Measurements from ENCODE around the gene NEGR1.

The NEGR1 gene

DNA sequence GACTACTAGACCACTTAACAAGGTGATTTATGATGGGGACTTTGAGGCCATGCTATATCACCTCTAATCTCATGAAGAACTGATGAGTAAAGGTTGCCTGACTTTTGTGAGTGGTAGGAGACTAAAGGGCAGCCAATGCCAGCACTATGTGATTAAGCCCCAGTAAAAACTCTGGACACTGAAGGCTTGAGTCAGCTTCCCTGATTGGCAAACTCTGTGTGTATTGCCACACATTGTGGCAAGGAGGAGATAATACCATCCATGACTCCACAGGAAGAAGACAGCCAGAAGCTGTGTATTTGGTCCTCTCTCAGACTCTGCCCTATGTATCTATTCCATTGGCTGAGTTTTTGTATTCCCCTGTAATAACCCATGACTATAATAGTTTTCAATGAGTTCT is 788.2 kb downstream of the NEGR1 start:
- DNase-seq (ENCODE audit: low read depth in 2 of 2, low spot score in 1 of 2), result no peak

GRCh38 chr1:71492298-71493041 is 789.9 kb downstream of the NEGR1 start:
- DNase-seq (ENCODE audit: low read depth in 2 of 2, low spot score in 1 of 2), result no peak

DNA sequence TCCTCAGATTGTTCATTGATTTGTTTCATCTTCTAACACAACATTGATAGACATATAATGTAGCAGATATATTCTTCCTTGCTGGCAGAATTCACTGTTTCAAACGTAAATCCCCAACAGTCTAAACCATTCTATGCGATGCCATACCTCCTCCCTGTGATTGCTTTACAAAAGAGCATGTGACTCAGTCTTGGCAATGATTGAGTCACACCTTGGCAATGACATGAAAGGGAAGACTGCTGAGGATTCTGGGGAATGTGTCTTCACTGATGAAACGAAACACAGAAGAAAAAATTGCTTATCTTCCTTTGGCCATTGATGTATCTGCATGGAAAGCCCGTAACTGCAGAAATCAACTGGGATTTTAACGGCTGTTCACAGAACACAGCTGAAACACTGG is 791.9 kb downstream of the NEGR1 start:
- DNase-seq (ENCODE audit: low read depth in 2 of 2, low spot score in 1 of 2), result no peak

DNA sequence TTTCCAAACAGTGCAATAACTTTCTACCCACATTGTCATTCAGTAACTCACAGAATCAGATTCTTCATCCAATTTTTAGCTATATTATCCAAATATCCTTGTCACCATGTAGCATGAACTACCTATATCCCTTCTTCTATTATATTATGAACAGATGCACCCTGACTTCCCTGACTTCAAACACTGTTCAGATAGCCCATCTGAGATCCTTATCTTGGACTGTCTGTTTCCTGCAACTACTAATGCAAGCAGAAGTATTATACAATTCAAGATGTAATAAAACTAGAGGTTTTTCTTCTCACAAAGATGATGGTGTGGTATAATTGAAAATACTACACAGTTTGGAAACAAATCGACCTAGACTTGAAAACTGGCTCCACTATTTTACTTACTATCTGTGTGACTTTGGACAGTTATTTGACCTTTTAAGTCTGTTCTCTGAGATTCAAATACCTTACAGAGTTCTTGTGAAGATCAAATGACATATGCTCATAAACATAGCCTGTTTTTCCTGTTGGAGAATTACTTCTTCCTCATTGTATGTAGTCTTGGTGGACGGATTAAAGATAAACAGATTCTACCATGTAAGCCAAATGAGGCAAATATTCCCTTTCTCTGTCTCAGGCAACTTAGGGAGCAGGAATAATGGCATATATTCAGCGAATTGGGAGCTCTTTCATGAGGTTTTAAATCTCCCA is 793.6 kb downstream of the NEGR1 start:
- no peak for DNase-seq (ENCODE audit: low read depth in 2 of 2, low spot score in 1 of 2)

GRCh38 chr1:71473331-71473730 is 809.0 kb downstream of the NEGR1 start:
- no peak for DNase-seq (ENCODE audit: low read depth in 2 of 2, low spot score in 1 of 2)

- DNase-seq (ENCODE audit: low read depth in 2 of 2, low spot score in 1 of 2), result no peak
Measured at GRCh38 chr1:71465093-71465492, 817.2 kb downstream of the NEGR1 start.

- no peak for DNase-seq (ENCODE audit: low read depth in 2 of 2, low spot score in 1 of 2)
Measured at GRCh38 chr1:71464016-71464415, 818.3 kb downstream of the NEGR1 start.

- no peak for DNase-seq (ENCODE audit: low read depth in 2 of 2, low spot score in 1 of 2)
Measured at GRCh38 chr1:71463144-71463543, 819.2 kb downstream of the NEGR1 start.

DNA sequence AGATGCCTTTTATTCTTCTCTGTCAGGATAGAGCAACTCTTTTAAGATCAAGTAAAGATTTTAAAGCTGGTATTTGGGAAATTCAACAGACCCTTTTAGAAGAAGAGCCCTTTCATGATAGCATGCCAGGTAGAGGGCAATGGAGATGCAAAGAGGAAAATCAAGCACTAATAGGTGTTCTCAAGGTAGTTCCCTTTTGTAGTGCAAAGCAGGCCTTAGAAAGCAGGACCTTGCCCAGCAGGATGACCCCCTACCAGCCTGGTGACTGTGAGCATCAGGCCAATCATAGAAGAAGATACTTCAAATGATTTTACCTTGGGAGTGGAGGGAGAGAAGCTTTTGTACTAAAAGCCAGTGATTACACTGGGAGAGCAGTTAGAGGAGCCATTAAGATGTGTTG is 820.1 kb downstream of the NEGR1 start:
- DNase-seq (ENCODE audit: low read depth in 2 of 2, low spot score in 1 of 2), result no peak

DNA sequence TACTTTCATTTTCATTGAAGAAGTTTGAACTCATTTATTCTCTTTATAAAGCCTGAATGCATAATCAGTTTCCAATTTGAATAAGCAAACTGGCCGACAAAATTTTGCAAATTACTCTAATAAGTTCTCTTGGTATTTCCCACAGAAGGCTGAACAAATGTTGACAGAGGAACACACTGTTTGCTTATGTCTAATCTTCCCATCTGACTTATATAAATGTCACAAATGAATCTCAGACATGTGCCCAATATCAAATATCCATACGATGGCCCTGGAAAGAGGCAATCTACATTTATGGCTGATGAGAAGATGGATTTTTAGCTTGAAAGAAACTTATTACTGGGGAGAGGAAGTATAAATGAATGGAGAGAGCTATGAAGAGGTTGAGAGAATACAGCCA is 820.9 kb downstream of the NEGR1 start:
- DNase-seq (ENCODE audit: low read depth in 2 of 2, low spot score in 1 of 2), result no peak

DNA sequence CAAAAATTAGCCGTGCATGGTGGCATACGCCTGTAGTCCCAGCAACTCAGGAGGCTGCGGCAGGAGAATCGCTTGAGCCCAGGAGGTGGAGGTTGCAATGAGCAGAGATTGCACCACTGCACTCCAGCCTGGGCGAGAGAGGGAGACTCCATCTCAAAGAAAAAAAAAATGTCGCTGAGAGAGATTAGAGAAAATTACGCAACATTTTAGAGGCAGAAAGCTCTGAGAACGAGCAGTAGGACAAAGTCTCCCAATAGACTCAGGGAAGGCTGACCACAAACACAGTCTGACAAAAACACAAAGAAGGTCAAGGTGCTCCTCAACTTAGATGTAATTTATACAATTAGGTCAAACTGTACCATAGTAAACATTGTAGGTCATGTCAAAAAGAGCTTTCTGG is 833.9 kb downstream of the NEGR1 start:
- DNase-seq (ENCODE audit: low read depth in 2 of 2, low spot score in 1 of 2), result no peak

- DNase-seq (ENCODE audit: low read depth in 2 of 2, low spot score in 1 of 2), result no peak
Measured at GRCh38 chr1:71438626-71439025, 843.7 kb downstream of the NEGR1 start.

- no peak for DNase-seq (ENCODE audit: low read depth in 2 of 2, low spot score in 1 of 2)
Measured at GRCh38 chr1:71435951-71436350, 846.4 kb downstream of the NEGR1 start.

DNA sequence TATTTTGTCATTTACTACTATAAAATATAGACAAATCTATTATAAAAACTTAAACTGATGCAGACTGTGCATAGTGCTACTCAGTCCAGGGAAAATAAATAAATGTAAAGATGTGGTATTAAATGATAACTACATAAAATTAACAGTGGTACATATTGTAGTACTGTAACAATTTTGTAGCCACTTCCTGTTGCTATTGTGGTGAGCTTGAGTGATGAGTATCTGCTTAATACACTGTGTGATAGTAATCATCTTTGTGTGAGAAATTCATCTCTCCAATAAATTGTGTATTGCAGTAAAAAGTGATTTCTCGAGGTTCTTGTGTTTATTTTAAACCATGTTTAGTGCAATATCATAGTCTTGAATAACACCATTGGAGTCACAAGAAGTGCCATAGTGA is 848.1 kb downstream of the NEGR1 start:
- no peak for DNase-seq (ENCODE audit: low read depth in 2 of 2, low spot score in 1 of 2)

GRCh38 chr1:71428029-71428428 is 854.3 kb downstream of the NEGR1 start:
- DNase-seq (ENCODE audit: low read depth in 2 of 2, low spot score in 1 of 2), result no peak

DNA sequence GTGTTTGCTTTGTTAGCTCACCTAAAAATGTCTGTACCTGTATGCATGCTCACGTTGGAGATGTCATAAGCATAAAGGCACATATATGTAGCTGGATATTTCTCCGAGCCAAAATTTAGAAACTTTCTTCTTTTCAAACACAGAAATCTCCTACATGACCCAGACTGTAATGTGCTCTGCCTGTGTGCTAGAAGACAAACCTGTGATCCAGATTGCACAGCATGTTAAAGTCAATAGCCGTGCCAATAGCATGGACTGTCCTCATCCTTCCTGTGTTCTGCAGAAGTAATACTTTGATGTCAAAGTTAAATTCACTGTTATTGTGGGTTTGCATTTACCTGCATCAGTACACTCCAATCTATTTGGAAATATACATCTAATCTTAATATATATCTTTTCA is 855.3 kb downstream of the NEGR1 start:
- no peak for DNase-seq (ENCODE audit: low read depth in 2 of 2, low spot score in 1 of 2)

GRCh38 chr1:71424536-71424935 is 857.8 kb downstream of the NEGR1 start:
- DNase-seq (ENCODE audit: low read depth in 2 of 2, low spot score in 1 of 2), result no peak

GRCh38 chr1:71422221-71422620 is 860.1 kb downstream of the NEGR1 start:
- DNase-seq (ENCODE audit: low read depth in 2 of 2, low spot score in 1 of 2), result no peak

DNA sequence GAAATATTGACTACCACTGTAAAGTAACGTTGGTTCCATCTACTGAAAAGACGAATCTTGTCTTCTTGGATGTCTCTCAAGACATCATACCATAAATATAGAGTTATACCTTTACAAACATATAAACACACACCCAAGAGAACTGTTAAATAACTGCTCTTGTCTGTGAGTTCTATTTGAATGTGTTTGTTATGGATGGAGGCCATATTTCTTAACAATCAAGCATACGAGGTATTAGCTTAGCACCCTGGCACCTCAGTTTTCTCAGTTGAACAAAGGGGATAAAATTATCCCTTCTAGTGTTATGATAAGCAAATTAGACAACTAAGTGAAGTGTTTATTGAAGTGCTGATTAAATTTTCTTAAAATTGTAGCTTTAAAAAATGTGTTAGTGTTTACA is 864.9 kb downstream of the NEGR1 start:
- no peak for DNase-seq (ENCODE audit: low read depth in 2 of 2, low spot score in 1 of 2)

DNA sequence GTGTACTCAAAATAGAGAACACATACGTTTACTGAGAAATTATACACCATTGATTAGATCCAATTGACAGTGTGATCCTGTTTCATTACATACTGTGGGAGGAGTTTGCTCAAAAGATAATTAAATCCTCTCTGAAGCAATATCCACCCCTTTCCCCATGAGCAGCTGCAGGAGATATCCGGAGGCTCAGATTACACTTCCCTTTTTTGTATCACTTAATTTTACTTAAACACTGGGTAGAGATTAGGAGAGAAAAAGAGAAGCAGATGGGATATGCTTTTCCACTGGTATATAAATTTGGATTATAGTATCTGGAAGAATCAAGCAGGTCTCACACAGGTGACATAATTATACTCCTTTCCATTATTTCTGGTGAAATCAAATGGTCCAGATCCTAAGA is 868.2 kb downstream of the NEGR1 start:
- DNase-seq (ENCODE audit: low read depth in 2 of 2, low spot score in 1 of 2), result no peak

DNA sequence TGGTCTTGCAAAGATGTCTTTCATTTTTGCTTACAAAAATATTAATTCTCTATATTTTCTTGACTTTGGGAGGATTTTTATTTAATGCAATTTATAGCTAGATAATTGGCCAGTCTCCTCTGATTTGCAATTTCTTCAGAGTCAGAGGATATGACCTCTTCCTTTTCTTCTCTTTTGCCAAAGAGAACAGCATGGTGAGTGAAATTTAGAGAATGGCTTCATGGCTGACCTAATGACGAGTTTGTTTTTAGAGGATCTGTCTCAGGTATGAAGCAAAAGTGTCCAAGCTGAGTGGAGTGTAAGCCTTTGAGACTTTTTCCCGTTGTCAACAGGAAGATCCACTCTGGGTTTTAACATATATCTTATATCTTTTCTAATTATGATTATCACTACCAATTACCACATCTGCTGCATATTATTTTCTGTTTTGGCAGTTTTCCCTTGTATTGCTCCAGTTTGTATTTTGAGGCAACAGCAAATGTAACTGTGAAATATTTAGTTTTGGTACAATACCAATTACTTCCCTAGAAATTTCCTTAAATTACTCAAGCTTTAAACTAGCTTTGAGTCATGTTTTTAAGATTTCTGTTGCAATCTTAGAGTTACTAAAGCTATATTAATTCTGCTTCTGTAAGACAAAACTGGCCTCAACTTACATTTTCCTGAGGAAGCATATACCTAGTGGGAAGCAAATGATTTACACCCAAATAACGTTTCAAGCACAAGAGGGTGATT is 868.7 kb downstream of the NEGR1 start:
- no peak for DNase-seq (ENCODE audit: low read depth in 2 of 2, low spot score in 1 of 2)

GRCh38 chr1:71400050-71400449 is 882.3 kb downstream of the NEGR1 start:
- DNase-seq (ENCODE audit: low read depth in 2 of 2, low spot score in 1 of 2), result no peak
